IMR-90 (cell line): ENCODE measurements around the gene RPL10. TPM values are rescaled to one million over a fixed set of nuclear protein-coding genes. Genes with fewer than 3 reads are reported as not detected.

Experiments used
- ATAC-seq: fragments of 200-7000 bp; cut with Tn5 transposase; 2 replicates; pipeline ENCODE4 v1.9.1; 2020; ENCODE audit warnings: low read depth, mild to moderate bottlenecking, moderate library complexity
- BruUV-seq: library from RNA; stranded (reverse); fragments of 400-500 nt; replicated peaks from 2 replicates; lab custom pipeline; 2021; lab: Mats Ljungman, UMichigan
- CTCF ChIA-PET: fragments of 300-600 bp; formaldehyde crosslinking; extraction: SDS; loops from one replicate; lab custom pipeline; 2021; ENCODE audit warnings: antibody characterized with exemption; lab: Yijun Ruan, JAX
- POLR2A ChIA-PET: fragments of 300-600 bp; sonication (Branson Sonifier 250); formaldehyde crosslinking; loops from one replicate; lab custom pipeline; 2022; ENCODE audit warnings: antibody characterized with exemption; ENCODE audit not compliant: unreplicated experiment; lab: Charles Lee
- DNase-seq: peaks from one replicate; pipeline ENCODE4 v3.0.0; 2013
- H2AFZ ChIP-seq: replicated peaks from 2 replicates; pipeline ENCODE3; 2013; ENCODE audit warnings: low read length, mild to moderate bottlenecking; ENCODE audit not compliant: poor library complexity
- H2AK5ac ChIP-seq: 2 replicates; pipeline ENCODE4 v1.6.1; 2013; ENCODE audit warnings: low read depth, low read length, inconsistent platforms
- H2AK9ac ChIP-seq: replicated peaks from 2 replicates; pipeline ENCODE3; 2013; ENCODE audit warnings: mild to moderate bottlenecking, low read depth, low read length, moderate library complexity; ENCODE audit not compliant: poor library complexity
- H2BK120ac ChIP-seq: 2 replicates; pipeline ENCODE4 v1.6.1; 2013; ENCODE audit warnings: low read depth, low read length, inconsistent platforms
- H2BK15ac ChIP-seq: 3 replicates; pipeline ENCODE4 v1.6.1; 2013; ENCODE audit warnings: low read depth, low read length, inconsistent platforms
- H2BK20ac ChIP-seq: 2 replicates; pipeline ENCODE4 v1.6.1; 2013; ENCODE audit warnings: low read depth, mild to moderate bottlenecking, inconsistent platforms, low read length, moderate library complexity
- H2BK5ac ChIP-seq: 2 replicates; pipeline ENCODE4 v1.6.1; 2013; ENCODE audit warnings: mild to moderate bottlenecking, low read depth, low read length, inconsistent platforms; ENCODE audit not compliant: poor library complexity, severe bottlenecking
- H3K14ac ChIP-seq: replicated peaks from 2 replicates; pipeline ENCODE4 v1.6.1; 2013; ENCODE audit warnings: low read depth, low read length, inconsistent platforms
- H3K18ac ChIP-seq: 2 replicates; pipeline ENCODE4 v1.6.1; 2013; ENCODE audit warnings: low read depth, low read length, control low read depth
- H3K23ac ChIP-seq: 2 replicates; pipeline ENCODE4 v1.6.1; 2013; ENCODE audit warnings: low read depth, low read length, inconsistent platforms
- H3K27ac ChIP-seq: 2 replicates; pipeline ENCODE4 v1.5.1; 2013; ENCODE audit warnings: mild to moderate bottlenecking, control low read depth, low read length; ENCODE audit not compliant: insufficient read depth
- H3K27me3 ChIP-seq: 2 replicates; pipeline ENCODE4 v1.6.1; 2013; ENCODE audit warnings: low read length; ENCODE audit not compliant: control insufficient read depth, insufficient read depth
- H3K36me3 ChIP-seq: 2 replicates; pipeline ENCODE4 v1.6.1; 2013; ENCODE audit warnings: low read length, mixed read lengths; ENCODE audit not compliant: control insufficient read depth, insufficient read depth
- H3K4ac ChIP-seq: 2 replicates; pipeline ENCODE4 v1.6.1; 2013; ENCODE audit warnings: low read depth, low read length, inconsistent platforms
- H3K4me1 ChIP-seq: 2 replicates; pipeline ENCODE4 v1.6.1; 2013; ENCODE audit warnings: low read length, mixed read lengths; ENCODE audit not compliant: control insufficient read depth, insufficient read depth
- H3K4me2 ChIP-seq: 2 replicates; pipeline ENCODE4 v1.6.1; 2013; ENCODE audit warnings: low read depth, mild to moderate bottlenecking, control low read depth, low read length, moderate library complexity
- H3K4me3 ChIP-seq: 2 replicates; pipeline ENCODE4 v1.5.1; 2013; ENCODE audit warnings: low read depth, mild to moderate bottlenecking, control low read depth, low read length, moderate library complexity; ENCODE audit not compliant: insufficient read depth
- H3K56ac ChIP-seq: 2 replicates; pipeline ENCODE4 v1.6.1; 2013; ENCODE audit warnings: low read length, inconsistent platforms; ENCODE audit not compliant: insufficient read depth; ENCODE audit errors: extremely low read depth
- H3K79me1 ChIP-seq, 2 experiments: 2 replicates each; pipeline ENCODE4 v1.6.1; 2013; ENCODE audit warnings: low read length in 2 of 2, inconsistent platforms in 1 of 2, low read depth in 1 of 2
- H3K9ac ChIP-seq: 2 replicates; pipeline ENCODE4 v1.6.1; 2013; ENCODE audit warnings: low read depth, low read length, control low read depth
- H3K9me1 ChIP-seq: 2 replicates; pipeline ENCODE4 v1.6.1; 2013; ENCODE audit warnings: low read length, inconsistent platforms; ENCODE audit not compliant: insufficient read depth
- H3K9me3 ChIP-seq: 2 replicates; pipeline ENCODE4 v1.6.1; 2013; ENCODE audit warnings: low read length; ENCODE audit not compliant: control insufficient read depth, insufficient read depth
- H4K20me1 ChIP-seq: 2 replicates; pipeline ENCODE4 v1.6.1; 2013; ENCODE audit warnings: low read length, inconsistent platforms; ENCODE audit not compliant: insufficient read depth
- H4K5ac ChIP-seq: 2 replicates; pipeline ENCODE4 v1.6.1; 2013; ENCODE audit warnings: mild to moderate bottlenecking, low read depth, low read length, control low read depth
- H4K8ac ChIP-seq, 2 experiments: 2 replicates each; pipeline ENCODE4 v1.6.1; 2013; ENCODE audit warnings: low read depth in 2 of 2, low read length in 2 of 2, control low read depth in 1 of 2, inconsistent platforms in 1 of 2
- H4K91ac ChIP-seq: 2 replicates; pipeline ENCODE4 v1.6.1; 2013; ENCODE audit warnings: low read depth, low read length, inconsistent platforms; ENCODE audit not compliant: insufficient read depth
- CEBPB ChIP-seq: IDR thresholded peaks from 2 replicates; pipeline ENCODE4 v1.6.1; 2012; ENCODE audit warnings: low read depth, low read length, improper control_type of control experiment
- CHD1 ChIP-seq: IDR thresholded peaks from 2 replicates; pipeline ENCODE4 v1.6.1; 2012; ENCODE audit warnings: low read depth, low read length, improper control_type of control experiment
- FOS ChIP-seq: fragments of 150-350 bp; IDR thresholded peaks from 2 replicates; pipeline ENCODE4 v1.6.1; 2016; ENCODE audit warnings: low read depth, low read length
- MAZ ChIP-seq: IDR thresholded peaks from 2 replicates; pipeline ENCODE4 v1.6.1; 2012; ENCODE audit warnings: low read depth, mild to moderate bottlenecking, low read length, improper control_type of control experiment, moderate library complexity, borderline replicate concordance
- MXI1 ChIP-seq: IDR thresholded peaks from 2 replicates; pipeline ENCODE4 v1.6.1; 2012; ENCODE audit warnings: low read depth, mild to moderate bottlenecking, low read length, moderate library complexity, borderline replicate concordance
- POLR2A ChIP-seq: IDR thresholded peaks from 2 replicates; pipeline ENCODE4 v1.6.1; 2012; ENCODE audit warnings: mild to moderate bottlenecking, low read depth, low read length
- RCOR1 ChIP-seq: IDR thresholded peaks from 2 replicates; pipeline ENCODE4 v1.6.1; 2012; ENCODE audit warnings: mild to moderate bottlenecking, low read length, improper control_type of control experiment; ENCODE audit not compliant: insufficient replicate concordance
- SMC3 ChIP-seq: fragments of 150-350 bp; IDR thresholded peaks from 2 replicates; pipeline ENCODE4 v1.6.1; 2016; ENCODE audit warnings: low read depth, mild to moderate bottlenecking, antibody characterized with exemption, low read length, moderate library complexity
- USF2 ChIP-seq: fragments of 150-350 bp; IDR thresholded peaks from 2 replicates; pipeline ENCODE4 v1.6.1; 2017; ENCODE audit warnings: mild to moderate bottlenecking, antibody characterized with exemption, low read length, low read depth
- WGBS, 2 experiments: methylation state at CpG; one replicate each; pipeline versions ENCODE4 v1.1.5 to v1.1.7; 2013; ENCODE audit warnings: missing lambda C conversion rate in 2 of 2; ENCODE audit not compliant: insufficient read length in 1 of 2; ENCODE audit errors: extremely low coverage in 2 of 2; 5-methylcytosine and 5-hydroxymethylcytosine counted together
- dilution Hi-C: fragments of 300-500 bp; cut with HindIII; formaldehyde crosslinking; loops from one replicate; pipeline ENCODE4 v1.14.3; 2018; ENCODE audit warnings: low sequenced_read_pairs; ENCODE audit not compliant: unreplicated experiment
- in situ Hi-C: fragments of 300-500 bp; cut with MboI; formaldehyde crosslinking; loops from 3 replicates; pipeline ENCODE4 v1.14.3; 2019; ENCODE audit warnings: low sequenced_read_pairs, inconsistent platforms, mixed read lengths
- intact Hi-C: fragments of 100-400 bp; cut with micrococcal nuclease; formaldehyde crosslinking; loops from 2 replicates; pipeline ENCODE4 v1.10.0; 2022
- polyA plus RNA-seq, 3 experiments: library from polyadenylated mRNA; depleted of rRNA; stranded (reverse); fragments of >200 nt; gene quantifications; 2 replicates each; pipeline ENCODE4 v1.2.3, GENCODE V29; 2012; ENCODE audit warnings: low replicate concordance in 1 of 3
- total RNA-seq: library from RNA; depleted of rRNA; stranded (reverse); fragments of >200 nt; gene quantifications from 2 replicates; pipeline ENCODE4 v1.2.3, GENCODE V29; 2012

Gene RPL10
- total and polyA plus RNA-seq, 2 of the 4 experiments (the other 2 are of a cell fraction): 1,582 to 7,467 TPM

DNA sequence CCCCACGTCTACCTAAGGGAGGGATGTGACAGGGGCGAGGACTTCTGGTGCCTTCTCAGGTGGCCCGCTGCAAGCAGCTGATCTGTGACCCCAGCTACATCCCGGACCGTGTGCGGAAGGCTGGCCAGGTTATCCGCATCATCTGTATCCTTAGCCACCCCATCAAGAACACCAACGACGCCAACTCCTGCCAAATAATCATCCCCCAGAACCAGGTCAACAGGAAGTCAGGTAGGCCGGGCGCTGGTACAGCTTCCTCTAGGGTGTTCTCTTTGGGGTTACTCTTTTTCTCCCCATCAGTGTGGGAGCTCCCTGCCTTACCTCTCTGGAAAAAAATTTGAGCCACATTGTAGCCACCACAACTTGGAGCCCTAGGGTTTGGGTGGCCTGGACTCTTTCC lies 43.4 kb downstream of the RPL10 start:
- intact Hi-C loops: no loop called here
- H4K20me1 ChIP-seq: peaks cover 14% of the 10 kb centered on the region
- no peak overlapping the region for H2BK5ac ChIP-seq
- H2BK15ac ChIP-seq: no peak overlapping the region
- H3K4me1 ChIP-seq: peaks cover 11% of the 10 kb centered on the region
- CTCF ChIA-PET: no interaction called here
- peaks cover 0 to 21% of the 10 kb centered on the region in 2 experiments; a peak in 2 of 4 replicates for H3K79me1 ChIP-seq
- no peak overlapping the region for H3K4ac ChIP-seq
- peaks cover 37% of the 10 kb centered on the region for H3K36me3 ChIP-seq
- H4K91ac ChIP-seq: no peak overlapping the region
- H2AK5ac ChIP-seq: no peak overlapping the region
- H3K4me3 ChIP-seq: no peak overlapping the region
- H3K27me3 ChIP-seq: no peaks in the 10 kb centered on the region
- no peaks in the 10 kb centered on the region; the same call in 1 of the 2 replicates for H3K9me3 ChIP-seq
- no peak overlapping the region for H3K14ac ChIP-seq
- no peaks in the 10 kb centered on the region for H3K9me1 ChIP-seq
- POLR2A ChIA-PET: no interaction called here
- ATAC-seq (no peak), DNase-seq (no peak)
- no peak overlapping the region for H3K23ac ChIP-seq
- in situ Hi-C loops: no loop called here
- no peak overlapping the region for H3K56ac ChIP-seq
- H2AFZ ChIP-seq: no peak overlapping the region
- no peak overlapping the region for H3K27ac ChIP-seq
- WGBS, 2 experiments: 92% methylated on average over 5 of the region's 11 CpGs; no CpG with 5 or more reads in 1 of the 2 experiments
- H2BK120ac ChIP-seq: no peak overlapping the region
- H3K18ac ChIP-seq: no peak overlapping the region
- H3K9ac ChIP-seq: no peak overlapping the region
- no peak overlapping the region for H4K8ac ChIP-seq
- dilution Hi-C loops: no loop called here
- no peak overlapping the region for H2BK20ac ChIP-seq
- TF ChIP-seq CHD1: no peak
- TF ChIP-seq RCOR1: no peak
- TF ChIP-seq MAZ: no peak
- TF ChIP-seq FOS: no peak
- TF ChIP-seq SMC3: no peak
- TF ChIP-seq POLR2A: no peak
- no peak for TF ChIP-seq CEBPB
- no peak for TF ChIP-seq MXI1
- TF ChIP-seq USF2: no peak
- no peak overlapping the region for H3K4me2 ChIP-seq
- H4K5ac ChIP-seq: no peak overlapping the region
- H2AK9ac ChIP-seq: no peak overlapping the region
- BruUV-seq: no TSS peak
